Nephron progenitor cell (in vitro differentiated cells): ENCODE data around the gene OR7C1.
"Not testable (repeated sequence)": the region's sequence is repeated elsewhere in the genome, so short reads cannot be mapped to it uniquely, and the experiment has no call there.

Source experiments
- DNase-seq: peaks from one replicate; pipeline ENCODE4 v3.0.0; 2021
- H3K27ac Mint-ChIP-seq: 2 replicates; pipeline ENCODE4 v1.8.0; 2021; ENCODE audit warnings: mild to moderate bottlenecking, moderate library complexity, mixed read lengths
- H3K27me3 Mint-ChIP-seq: 2 replicates; pipeline ENCODE4 v1.8.0; 2021; ENCODE audit warnings: mild to moderate bottlenecking, low read depth, mixed read lengths; ENCODE audit not compliant: poor library complexity
- H3K36me3 Mint-ChIP-seq: 2 replicates; pipeline ENCODE4 v1.8.0; 2021; ENCODE audit warnings: low read depth, mixed read lengths
- H3K4me1 Mint-ChIP-seq: 2 replicates; pipeline ENCODE4 v1.8.0; 2021; ENCODE audit warnings: mixed read lengths
- H3K4me3 Mint-ChIP-seq: 2 replicates; pipeline ENCODE4 v1.8.0; 2021; ENCODE audit warnings: mild to moderate bottlenecking, moderate library complexity, mixed read lengths
- H3K9me3 Mint-ChIP-seq: 2 replicates; pipeline ENCODE4 v1.8.0; 2021; ENCODE audit warnings: mild to moderate bottlenecking, moderate library complexity, mixed read lengths
- TF ChIP-seq, protein P1 (sequence below): fragments of 200-600 bp; sonication (generic); IDR thresholded peaks from 2 replicates; pipeline ENCODE4 v1.5.0; 2021; ENCODE audit warnings: antibody characterized with exemption

Gene OR7C1

DNA sequence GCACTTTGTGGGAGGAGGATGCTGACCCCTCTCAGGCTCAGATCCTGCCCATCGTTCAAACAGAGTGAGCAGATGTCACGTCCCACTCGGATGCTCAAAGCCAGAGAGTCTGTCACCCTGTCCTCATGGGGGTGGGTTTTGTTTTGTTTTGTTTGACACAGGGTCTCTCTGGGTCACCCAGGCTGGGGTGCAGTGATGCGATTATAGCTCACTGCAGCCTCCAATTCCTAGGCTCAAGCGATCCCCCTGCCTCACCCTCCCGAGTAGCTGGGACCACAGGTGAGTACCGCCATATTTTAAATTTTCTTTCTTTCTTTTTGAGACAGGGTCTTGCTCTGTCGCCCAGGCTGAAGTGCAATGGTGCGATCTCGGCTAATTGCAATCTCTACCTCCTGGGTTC is 60.6 kb downstream of the OR7C1 start:
- Mint-ChIP-seq H3K9me3 (peaks cover 32% of the 10 kb centered on the region), H3K36me3 (no peaks in the 10 kb centered on the region), H3K4me1 (peaks cover 3% of the 10 kb centered on the region), H3K27ac (no peak overlapping the region), H3K4me3 (no peak overlapping the region), H3K27me3 (peaks cover 47% of the 10 kb centered on the region)
- TF ChIP-seq, protein P1, sequence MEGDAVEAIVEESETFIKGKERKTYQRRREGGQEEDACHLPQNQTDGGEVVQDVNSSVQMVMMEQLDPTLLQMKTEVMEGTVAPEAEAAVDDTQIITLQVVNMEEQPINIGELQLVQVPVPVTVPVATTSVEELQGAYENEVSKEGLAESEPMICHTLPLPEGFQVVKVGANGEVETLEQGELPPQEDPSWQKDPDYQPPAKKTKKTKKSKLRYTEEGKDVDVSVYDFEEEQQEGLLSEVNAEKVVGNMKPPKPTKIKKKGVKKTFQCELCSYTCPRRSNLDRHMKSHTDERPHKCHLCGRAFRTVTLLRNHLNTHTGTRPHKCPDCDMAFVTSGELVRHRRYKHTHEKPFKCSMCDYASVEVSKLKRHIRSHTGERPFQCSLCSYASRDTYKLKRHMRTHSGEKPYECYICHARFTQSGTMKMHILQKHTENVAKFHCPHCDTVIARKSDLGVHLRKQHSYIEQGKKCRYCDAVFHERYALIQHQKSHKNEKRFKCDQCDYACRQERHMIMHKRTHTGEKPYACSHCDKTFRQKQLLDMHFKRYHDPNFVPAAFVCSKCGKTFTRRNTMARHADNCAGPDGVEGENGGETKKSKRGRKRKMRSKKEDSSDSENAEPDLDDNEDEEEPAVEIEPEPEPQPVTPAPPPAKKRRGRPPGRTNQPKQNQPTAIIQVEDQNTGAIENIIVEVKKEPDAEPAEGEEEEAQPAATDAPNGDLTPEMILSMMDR, result no peak
- DNase-seq, result no peak

DNA sequence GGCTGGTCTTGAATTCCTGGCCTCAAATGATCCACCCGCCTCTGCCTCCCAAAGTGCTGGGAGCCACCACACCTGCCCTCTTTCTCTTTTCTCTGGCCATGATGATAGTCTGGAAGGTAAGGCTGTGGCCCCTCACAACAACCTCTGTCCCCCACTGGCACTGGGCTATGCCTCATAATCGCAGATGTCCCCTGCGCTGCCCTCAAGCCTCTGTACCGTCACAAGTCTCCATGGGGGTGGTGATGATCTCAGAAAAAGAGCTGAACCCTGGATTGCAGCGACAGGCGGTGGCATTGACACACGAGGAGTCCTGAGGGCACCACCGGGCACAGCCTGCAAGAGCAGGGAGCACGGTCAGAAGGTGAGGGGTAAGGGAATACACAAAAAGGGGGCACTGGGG is 61.3 kb downstream of the OR7C1 start:
- not testable (repeated sequence) for DNase-seq, H3K4me1 Mint-ChIP-seq, H3K36me3 Mint-ChIP-seq, H3K27ac Mint-ChIP-seq, H3K4me3 Mint-ChIP-seq
- H3K9me3 Mint-ChIP-seq, result peaks cover 29% of the 10 kb centered on the region
- peaks cover 47% of the 10 kb centered on the region for H3K27me3 Mint-ChIP-seq

- Mint-ChIP-seq H3K9me3 (peaks cover 36% of the 10 kb centered on the region), H3K27ac (no peak overlapping the region), H3K27me3 (peaks cover 44% of the 10 kb centered on the region), H3K4me3 (no peak overlapping the region), H3K4me1 (peaks cover 3% of the 10 kb centered on the region), H3K36me3 (no peaks in the 10 kb centered on the region)
- TF ChIP-seq, protein P1, result no peak
- DNase-seq, result no peak
These were observed 62.0 kb downstream of the OR7C1 start for GRCh38 chr19:14772995-14773394.

GRCh38 chr19:14772467-14772866 is 62.5 kb downstream of the OR7C1 start:
- TF ChIP-seq, protein P1, result no peak
- H3K9me3 Mint-ChIP-seq, result peaks cover 36% of the 10 kb centered on the region

DNA sequence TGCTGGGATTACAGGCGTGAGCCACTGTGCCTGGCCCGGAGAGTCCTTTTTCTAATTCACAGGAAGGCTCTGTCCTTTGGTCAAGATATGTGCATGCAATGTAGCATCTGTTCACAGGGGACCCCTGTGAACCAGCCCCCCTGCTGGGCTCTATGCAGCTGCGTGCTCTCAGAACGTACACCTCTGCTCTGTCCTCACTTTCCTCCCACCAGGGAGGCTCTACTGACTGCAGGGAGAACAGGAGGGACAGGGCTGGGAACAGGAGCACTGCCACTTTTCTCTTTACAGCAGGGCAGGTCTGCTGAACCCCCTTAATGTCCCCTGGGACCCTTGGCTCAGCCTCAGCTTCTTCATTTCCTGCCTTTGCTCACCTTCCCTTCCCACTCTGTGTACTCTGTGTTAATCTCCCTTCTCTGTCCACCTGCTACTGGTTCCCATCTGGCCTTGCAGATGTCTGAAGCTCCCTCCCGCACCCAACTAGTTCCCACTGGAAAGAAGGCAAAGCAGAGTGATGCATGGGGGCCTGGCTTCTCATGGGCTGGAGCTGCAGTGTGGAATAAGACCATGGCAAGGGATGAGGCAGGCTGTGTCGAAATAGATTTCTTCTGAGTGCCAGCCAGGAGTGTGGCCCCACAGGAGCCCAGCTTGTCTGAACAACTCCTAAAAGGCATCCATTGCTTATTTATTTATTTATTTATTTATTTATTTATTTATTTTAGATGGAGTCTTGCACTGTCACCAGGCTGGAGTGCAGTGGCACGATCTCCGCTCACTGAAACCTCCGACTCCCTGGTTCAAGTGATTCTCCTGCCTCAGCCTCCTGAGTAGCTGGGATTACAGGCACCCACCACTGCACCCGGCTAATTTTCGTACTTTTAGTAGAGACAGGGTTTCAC is 63.8 kb downstream of the OR7C1 start:
- H3K4me3 Mint-ChIP-seq, result no peak overlapping the region
- TF ChIP-seq, protein P1, result no peak
- DNase-seq, result no peak
- no peaks in the 10 kb centered on the region for H3K36me3 Mint-ChIP-seq
- no peak overlapping the region for H3K27ac Mint-ChIP-seq
- H3K4me1 Mint-ChIP-seq, result peaks cover 3% of the 10 kb centered on the region
- H3K27me3 Mint-ChIP-seq, result peaks cover 33% of the 10 kb centered on the region
- H3K9me3 Mint-ChIP-seq, result peaks cover 36% of the 10 kb centered on the region

More at GRCh38 chr19:14772467-14772866, 62.5 kb downstream of the OR7C1 start:
- no peak overlapping the region for H3K27ac Mint-ChIP-seq
- DNase-seq, result no peak
- no peaks in the 10 kb centered on the region for H3K36me3 Mint-ChIP-seq
- no peak overlapping the region for H3K4me3 Mint-ChIP-seq
- peaks cover 40% of the 10 kb centered on the region for H3K27me3 Mint-ChIP-seq
- peaks cover 3% of the 10 kb centered on the region for H3K4me1 Mint-ChIP-seq

DNA sequence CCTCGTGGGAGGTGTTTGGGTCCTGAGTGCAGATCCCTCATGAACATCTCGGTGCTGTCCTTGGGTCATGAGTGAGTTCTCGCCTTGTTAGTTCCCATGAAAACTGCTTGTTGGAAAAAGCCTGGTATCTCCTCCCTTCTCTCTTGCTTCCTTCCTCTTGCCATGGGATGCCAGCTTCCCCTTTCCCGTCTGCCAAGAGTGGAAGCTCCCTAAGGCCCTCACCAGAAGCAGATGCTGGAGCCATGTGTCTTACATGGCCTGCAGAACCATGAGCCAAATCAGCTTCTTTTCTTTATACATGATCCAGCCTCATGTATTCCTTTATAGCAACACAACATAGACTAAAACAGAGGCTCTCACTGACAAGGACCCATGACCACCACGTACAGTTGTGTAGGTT is 64.8 kb downstream of the OR7C1 start:
- no peak for DNase-seq

More for the DNA sequence above, 64.8 kb downstream of the OR7C1 start:
- TF ChIP-seq, protein P1, result no peak
- peaks cover 32% of the 10 kb centered on the region for H3K9me3 Mint-ChIP-seq
- H3K4me1 Mint-ChIP-seq, result peaks cover 3% of the 10 kb centered on the region
- no peaks in the 10 kb centered on the region for H3K36me3 Mint-ChIP-seq
- peaks cover 26% of the 10 kb centered on the region for H3K27me3 Mint-ChIP-seq
- H3K27ac Mint-ChIP-seq, result no peak overlapping the region
- H3K4me3 Mint-ChIP-seq, result no peak overlapping the region
